ENCODE data around the gene NAGPA.

DNA sequence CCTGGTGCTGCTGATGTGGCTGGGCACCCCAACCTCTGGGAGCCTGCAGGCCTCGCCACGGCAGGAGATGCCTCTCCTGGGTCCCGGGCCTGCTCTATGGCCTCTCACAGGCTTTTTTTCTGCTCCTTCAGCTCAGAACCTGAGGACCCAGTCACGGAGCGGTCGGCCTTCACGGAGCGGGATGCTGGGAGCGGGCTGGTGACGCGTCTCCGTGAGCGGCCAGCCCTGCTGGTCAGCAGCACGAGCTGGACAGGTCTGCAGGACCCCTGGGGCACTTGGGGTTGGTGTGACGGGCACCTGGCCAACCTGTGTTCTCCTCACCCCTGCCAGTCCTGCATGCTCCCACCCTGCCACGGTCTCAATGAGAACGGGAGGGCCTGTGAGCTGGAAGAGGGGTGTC is 44.9 kb upstream of the NAGPA start:
- TF ChIP-seq CTCF (optimal IDR thresholded peaks at IDR 0.05 in 1 of 3, IDR thresholded peaks at IDR 0.05 in 1 of 3, conservative IDR thresholded peaks at IDR 0.05 in 1 of 3; ENCODE audit: extremely low read depth in 1 of 3, insufficient read depth in 2 of 3, low read length in 3 of 3) (no peak), EZH2 (IDR thresholded peaks at IDR 0.05; ENCODE audit: low read length) (no peak)

Data from keratinocyte (primary cell).